Common myeloid progenitor, CD34-positive (primary cell): ENCODE results near the gene STOM.

Source experiments
- CTCF ChIA-PET: fragments of 350-600 bp; sonication (Branson Sonifier 250); formaldehyde crosslinking; loops from one replicate; lab custom pipeline; 2021; ENCODE audit warnings: antibody characterized with exemption; lab: Charles Lee
- POLR2A ChIA-PET: fragments of 350-600 bp; sonication (Branson Sonifier 250); formaldehyde crosslinking; loops from one replicate; lab custom pipeline; 2021; ENCODE audit warnings: antibody characterized with exemption; lab: Charles Lee
- DNase-seq, 3 donors: peaks; one replicate each; pipeline versions ENCODE4 v3.0.0 to v3.0.0-alpha.2; 2013
- H3K27ac ChIP-seq, 2 experiments: 1 replicate in 1 of 2; 2 replicates in 1 of 2; pipeline ENCODE4 v1.7.0; 2013; ENCODE audit warnings: inconsistent platforms in 2 of 2, low read length in 2 of 2, mild to moderate bottlenecking in 2 of 2, low read depth in 1 of 2, moderate library complexity in 1 of 2; ENCODE audit not compliant: severe bottlenecking in 2 of 2, insufficient read depth in 1 of 2, poor library complexity in 1 of 2
- H3K27me3 ChIP-seq, 5 experiments: replicated peaks in 2 of 5; 1 replicate in 3 of 5; 2 replicates in 2 of 5; pipeline versions ENCODE4 v1.6.1 to v1.7.0; 2013; ENCODE audit warnings: low read length in 4 of 5, mild to moderate bottlenecking in 2 of 5, moderate library complexity in 2 of 5, inconsistent platforms in 1 of 5; ENCODE audit not compliant: insufficient read depth in 5 of 5, control insufficient read depth in 4 of 5
- H3K36me3 ChIP-seq, 4 experiments: 1 replicate in 2 of 4; 2 replicates in 2 of 4; pipeline versions ENCODE4 v1.6.1 to v1.7.0; 2013; ENCODE audit warnings: low read length in 3 of 4, control low read depth in 1 of 4, mild to moderate bottlenecking in 1 of 4; ENCODE audit not compliant: control insufficient read depth in 4 of 4, insufficient read depth in 4 of 4
- H3K4me1 ChIP-seq, 4 experiments: 1 replicate in 3 of 4; 2 replicates in 1 of 4; pipeline versions ENCODE4 v1.6.1 to v1.7.1; 2013; ENCODE audit warnings: low read length in 3 of 4, mild to moderate bottlenecking in 3 of 4, control low read depth in 1 of 4, inconsistent platforms in 1 of 4, moderate library complexity in 1 of 4; ENCODE audit not compliant: control insufficient read depth in 4 of 4, insufficient read depth in 4 of 4; ENCODE audit errors: control extremely low read depth in 1 of 4
- H3K4me3 ChIP-seq, 7 experiments: 1 replicate in 4 of 7; 2 replicates in 3 of 7; pipeline versions ENCODE4 v1.5.1 to v1.7.0; 2013; ENCODE audit warnings: mild to moderate bottlenecking in 7 of 7, low read length in 6 of 7, moderate library complexity in 6 of 7, inconsistent platforms in 2 of 7, low read depth in 2 of 7, control low read depth in 1 of 7; ENCODE audit not compliant: insufficient read depth in 4 of 7, control insufficient read depth in 1 of 7; ENCODE audit errors: extremely low read depth in 1 of 7
- H3K9me3 ChIP-seq, 5 experiments: 1 replicate in 4 of 5; 2 replicates in 1 of 5; pipeline versions ENCODE4 v1.6.1 to v1.7.1; 2013; ENCODE audit warnings: low read length in 4 of 5, mild to moderate bottlenecking in 2 of 5, inconsistent platforms in 1 of 5, low read depth in 1 of 5, moderate library complexity in 1 of 5; ENCODE audit not compliant: control insufficient read depth in 4 of 5, insufficient read depth in 2 of 5; ENCODE audit errors: control extremely low read depth in 1 of 5
- WGBS: methylation state at CpG from one replicate; pipeline ENCODE4 v1.1.5; 2013; ENCODE audit not compliant: insufficient coverage; 5-methylcytosine and 5-hydroxymethylcytosine counted together

The STOM gene

GRCh38 chr9:121289772-121290370 is 80.2 kb downstream of the STOM start:
- Histone ChIP-seq H3K9me3 (no peaks in the 10 kb centered on the region), H3K4me1 (peaks cover 10 to 66% (median 57%) of the 10 kb centered on the region in 4 experiments), H3K36me3 (peaks cover 0 to 3% (median 0%) of the 10 kb centered on the region in 4 experiments), H3K27me3 (no peaks in the 10 kb centered on the region), H3K27ac (peak overlapping the region; percentile 27 to 79), H3K4me3 (peak overlapping the region in 1 of 7 experiments; percentile 32)
- CTCF ChIA-PET: interaction anchor here (0.9 to 6.7 kb wide), 10 partner anchors 9 to 121 kb away, joined by 3 to 54 read pairs (median 6); no protein-coding TSS in a partner anchor
- POLR2A ChIA-PET: interaction anchor here (0.6 kb wide), 1 partner anchor 36 kb away, joined by 3 read pairs; no protein-coding TSS in a partner anchor
- DNase-seq: no peak
- WGBS: 50% methylated on average over 3 of the region's 7 CpGs

GRCh38 chr9:121289026-121289771 is 80.9 kb downstream of the STOM start:
- ChIA-PET CTCF (interaction anchor here (0.9 to 6.7 kb wide), 11 partner anchors 9 to 120 kb away, joined by 3 to 54 read pairs (median 6); partner anchors contain the start of gene GSN), POLR2A (interaction anchor here (0.6 kb wide), 1 partner anchor 35 kb away, joined by 3 read pairs; no protein-coding TSS in a partner anchor)
- Histone ChIP-seq H3K4me1 (peaks cover 10 to 71% (median 62%) of the 10 kb centered on the region in 4 experiments), H3K4me3 (peak overlapping the region in 3 of 7 experiments; percentile 30 to 52 (median 32)), H3K27ac (peak overlapping the region; percentile 27 to 79), H3K9me3 (no peaks in the 10 kb centered on the region), H3K27me3 (no peaks in the 10 kb centered on the region), H3K36me3 (peaks cover 0 to 3% (median 0%) of the 10 kb centered on the region in 4 experiments)
- DNase-seq: peak in 2 of 3 donors; percentile 80 to 88
- 17% methylated on average over 6 of the region's 10 CpGs for WGBS
